ENCODE data around the gene RFFL.
"Not testable (repeated sequence)": the region's sequence is repeated elsewhere in the genome, so short reads cannot be mapped to it uniquely, and the experiment has no call there.

The RFFL gene, protein sequence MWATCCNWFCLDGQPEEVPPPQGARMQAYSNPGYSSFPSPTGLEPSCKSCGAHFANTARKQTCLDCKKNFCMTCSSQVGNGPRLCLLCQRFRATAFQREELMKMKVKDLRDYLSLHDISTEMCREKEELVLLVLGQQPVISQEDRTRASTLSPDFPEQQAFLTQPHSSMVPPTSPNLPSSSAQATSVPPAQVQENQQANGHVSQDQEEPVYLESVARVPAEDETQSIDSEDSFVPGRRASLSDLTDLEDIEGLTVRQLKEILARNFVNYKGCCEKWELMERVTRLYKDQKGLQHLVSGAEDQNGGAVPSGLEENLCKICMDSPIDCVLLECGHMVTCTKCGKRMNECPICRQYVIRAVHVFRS

DNA sequence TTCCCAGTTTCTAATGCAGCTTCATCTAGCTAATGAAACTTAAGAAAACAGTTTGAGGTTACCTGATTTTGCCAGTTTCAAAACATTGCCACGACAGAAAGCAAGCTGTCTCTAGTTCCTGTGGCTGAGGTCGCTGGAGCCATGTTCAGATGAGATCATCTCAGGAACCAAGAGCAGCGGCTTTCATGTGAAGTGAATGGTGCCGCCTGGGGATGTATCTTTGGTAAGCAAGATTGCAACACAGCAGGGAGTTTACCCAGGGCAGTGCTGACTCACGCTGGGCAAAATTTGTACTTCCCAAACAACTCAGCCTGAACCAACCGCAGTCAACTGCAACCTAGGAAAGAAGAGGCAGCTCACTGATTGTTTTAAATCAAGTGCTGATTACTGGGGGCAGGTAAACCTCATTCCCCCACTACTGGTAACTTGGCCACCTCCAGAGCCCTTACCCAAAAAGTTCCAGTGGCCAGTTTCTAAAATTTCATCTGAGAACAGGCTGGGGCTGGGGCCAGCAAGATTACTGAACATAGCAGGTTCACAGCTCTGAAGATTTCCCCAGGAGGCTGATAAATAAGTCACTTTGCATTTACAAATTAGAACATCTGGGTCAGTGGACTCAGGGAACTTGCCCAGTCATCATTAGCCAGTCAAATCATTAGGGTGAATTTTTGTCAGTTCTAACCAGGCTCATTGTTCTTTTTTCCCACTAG, at the start of gene RFFL:
Gene RFFL (minus strand): TSS at position 194 of the 710 bp plus-strand sequence. CDS start 37,154 bp downstream, outside the sequence.
- peak; percentile 74 for DNase-seq (ENCODE audit: low read depth)

DNA sequence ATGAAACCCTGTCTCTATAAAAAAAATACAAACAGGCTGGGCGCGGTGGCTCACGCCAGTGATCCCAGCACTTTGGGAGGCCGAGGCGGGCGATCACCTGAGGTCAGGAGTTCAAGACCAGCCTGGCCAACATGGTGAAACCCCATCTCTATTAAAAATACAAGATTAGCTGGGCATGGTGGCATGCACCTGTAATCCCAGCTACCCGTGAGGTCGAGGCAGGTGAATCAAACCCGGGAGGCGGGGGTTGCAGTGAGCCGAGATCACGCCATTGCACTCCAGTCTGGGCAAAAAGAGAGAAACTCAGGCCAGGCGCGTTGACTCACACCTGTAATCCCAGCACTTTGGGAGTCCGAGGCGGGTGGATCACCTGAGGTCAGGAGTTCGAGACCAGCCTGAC, 47.3 kb upstream of the RFFL start:
- not testable (repeated sequence) for DNase-seq (ENCODE audit: low read depth)

DNA sequence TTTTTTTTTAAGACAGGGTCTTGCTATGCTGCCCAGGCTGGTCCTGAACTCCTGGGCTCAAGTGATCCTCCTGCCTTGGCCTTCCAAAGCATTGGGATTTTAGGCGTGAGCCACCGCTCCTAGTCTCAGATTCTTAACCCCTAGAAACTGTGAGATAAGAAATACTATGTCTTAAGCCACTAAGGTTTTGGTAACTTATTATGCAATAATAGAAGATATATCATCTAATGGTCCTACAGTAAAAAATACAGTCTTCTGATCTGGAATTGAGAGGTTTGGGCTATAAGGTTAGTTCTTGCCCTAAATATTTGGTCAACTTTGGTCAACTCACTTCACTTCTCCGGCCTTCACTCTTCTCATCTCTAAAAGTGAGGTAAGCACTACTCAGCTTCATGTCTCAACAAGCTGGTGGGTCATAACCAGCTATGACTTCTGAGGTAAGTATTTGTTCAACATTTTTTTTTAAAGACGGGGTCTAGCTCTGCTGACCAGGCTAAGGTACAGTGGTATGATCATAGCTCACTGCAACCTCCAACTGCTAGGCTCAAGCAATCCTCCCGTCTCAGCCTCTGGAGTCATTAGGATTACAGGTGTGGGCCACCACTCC, 41.4 kb upstream of the RFFL start:
- no peak for DNase-seq (ENCODE audit: low read depth)

DNA sequence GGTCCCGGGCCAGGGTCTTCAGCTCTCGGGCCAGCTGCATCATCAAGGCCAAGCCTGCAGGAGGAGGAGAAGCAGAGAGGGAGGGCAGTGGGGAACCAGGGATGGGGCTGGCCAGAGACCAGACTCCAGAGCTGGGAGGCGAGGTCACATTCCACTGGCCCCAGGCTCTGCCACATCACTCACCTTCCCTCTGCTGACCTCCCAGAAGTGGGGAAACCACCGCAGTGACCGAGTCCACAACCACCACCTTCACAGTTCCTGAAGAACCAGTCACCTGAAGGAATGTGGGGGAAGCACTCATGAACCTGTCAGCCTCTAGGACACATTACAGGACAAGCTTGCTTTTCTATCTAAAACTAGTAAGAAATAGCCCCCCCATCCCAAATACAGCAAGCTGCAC, 39.8 kb upstream of the RFFL start:
- DNase-seq (ENCODE audit: low read depth): no peak

DNA sequence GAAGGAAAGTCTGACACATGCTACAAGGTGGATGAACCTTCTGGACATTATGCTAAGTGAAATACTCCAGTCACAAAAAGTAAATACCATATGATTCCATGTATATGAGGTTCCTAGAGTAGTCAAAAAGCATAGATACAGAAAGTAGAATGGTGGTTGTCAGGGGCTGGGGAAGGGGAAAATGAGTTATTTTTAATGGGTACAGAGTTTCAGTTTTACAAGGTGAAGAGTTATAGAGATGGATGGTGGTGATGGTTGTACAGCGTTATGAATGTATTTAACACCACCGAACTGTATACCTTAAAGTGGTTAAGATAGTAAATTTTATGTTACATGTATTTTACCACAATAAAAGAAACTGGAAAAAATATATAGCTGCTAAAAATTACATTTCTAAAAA, 38.2 kb upstream of the RFFL start:
- DNase-seq (ENCODE audit: low read depth): no peak

DNA sequence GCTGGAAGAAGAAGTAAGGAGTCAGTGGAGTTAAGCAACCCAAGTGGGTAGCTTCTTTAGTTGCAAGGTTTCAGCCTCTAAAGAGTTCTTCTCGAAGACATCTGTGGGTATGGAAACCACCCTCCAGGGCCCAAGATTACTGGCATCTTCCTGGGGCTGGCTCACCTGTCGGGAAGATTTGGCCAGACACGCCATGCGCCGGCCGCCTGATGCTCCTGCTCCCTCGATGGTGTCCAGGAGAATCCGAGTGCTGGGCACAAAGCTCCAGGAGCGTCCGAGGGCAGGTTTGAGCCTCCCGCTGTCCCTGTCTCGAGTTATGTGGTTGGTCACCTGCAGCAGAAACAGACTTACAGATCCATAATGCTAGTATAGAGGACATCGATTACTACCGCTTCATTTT, 37.5 kb upstream of the RFFL start:
- no peak for DNase-seq (ENCODE audit: low read depth)

DNA sequence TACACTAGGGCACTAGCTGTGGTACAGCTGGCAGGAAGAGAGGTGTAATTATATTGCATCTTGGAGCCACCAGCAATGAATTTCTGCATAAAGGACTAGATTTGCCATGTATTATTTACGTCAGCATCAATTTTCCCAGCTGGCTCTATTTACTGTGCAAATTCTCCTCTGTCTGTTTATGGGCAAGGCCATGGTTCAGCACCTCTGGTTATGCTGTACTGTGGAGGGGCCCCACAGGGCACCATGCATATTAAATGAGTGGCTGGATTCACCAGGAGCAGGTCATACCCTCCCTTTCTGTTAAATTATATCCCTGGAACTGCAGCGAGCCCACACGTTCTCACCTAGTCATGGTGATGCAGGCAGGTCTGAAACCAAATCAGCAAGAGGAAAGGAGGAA, 36.4 kb upstream of the RFFL start:
- no peak for DNase-seq (ENCODE audit: low read depth)

DNA sequence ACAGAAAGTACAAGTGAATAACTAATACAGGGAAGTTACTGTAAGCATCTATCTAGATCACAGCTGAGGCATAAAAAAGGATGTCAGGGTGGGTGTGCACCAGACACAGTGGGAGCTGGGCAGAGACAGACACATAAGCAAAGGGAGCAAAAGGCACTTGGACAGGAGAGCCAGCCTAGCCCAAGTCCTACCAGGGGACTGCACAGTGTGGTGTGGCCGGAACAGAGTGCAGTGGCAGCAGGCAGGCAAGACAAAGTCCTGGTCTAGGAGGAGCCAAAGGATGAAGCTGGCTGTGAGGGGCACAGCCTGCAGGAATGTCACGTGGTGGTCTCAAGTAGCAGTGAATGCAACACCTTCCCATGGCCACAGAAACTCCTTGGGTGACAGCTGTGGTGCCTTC, 34.3 kb upstream of the RFFL start:
- no peak for DNase-seq (ENCODE audit: low read depth)

DNA sequence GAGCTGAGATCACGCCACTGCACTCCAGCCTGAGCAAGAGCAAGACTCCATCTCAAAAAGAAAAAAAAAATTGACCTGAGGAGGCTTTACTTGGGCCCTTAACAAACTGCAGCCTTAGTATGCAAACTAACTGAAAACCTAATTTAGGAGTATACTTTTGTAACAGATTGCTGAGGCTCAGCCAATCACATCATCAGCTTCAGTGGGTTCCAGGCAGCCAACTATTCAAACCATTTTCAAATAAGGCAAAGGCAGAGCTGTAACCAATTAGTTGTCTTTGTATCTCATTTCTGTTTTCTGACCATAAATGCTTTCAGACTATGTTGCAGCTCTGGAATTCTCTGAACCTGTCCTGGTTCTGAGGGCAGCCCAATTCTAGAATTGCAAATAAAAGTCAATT, 32.2 kb upstream of the RFFL start:
- DNase-seq (ENCODE audit: low read depth): no peak

DNA sequence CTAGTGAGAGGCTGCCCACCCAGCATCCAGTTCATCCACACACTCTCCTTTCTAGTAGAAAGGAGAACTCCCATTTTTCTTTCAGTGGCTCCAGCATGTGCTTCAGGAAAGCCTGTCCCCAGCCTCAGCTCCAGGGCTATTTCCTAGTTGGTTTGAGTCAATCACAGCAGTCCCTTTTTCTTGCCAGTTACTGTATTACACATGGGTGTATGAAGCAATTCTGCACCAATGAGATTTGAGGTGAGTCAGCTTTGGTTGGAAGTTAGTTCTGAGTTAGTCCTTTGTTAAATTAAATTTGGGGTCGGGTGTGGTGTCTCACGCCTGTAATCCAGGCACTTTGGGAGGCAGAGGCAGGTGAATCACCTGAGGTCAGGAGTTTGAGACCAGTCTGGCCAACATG, 31.4 kb upstream of the RFFL start:
- no peak for DNase-seq (ENCODE audit: low read depth)

DNA sequence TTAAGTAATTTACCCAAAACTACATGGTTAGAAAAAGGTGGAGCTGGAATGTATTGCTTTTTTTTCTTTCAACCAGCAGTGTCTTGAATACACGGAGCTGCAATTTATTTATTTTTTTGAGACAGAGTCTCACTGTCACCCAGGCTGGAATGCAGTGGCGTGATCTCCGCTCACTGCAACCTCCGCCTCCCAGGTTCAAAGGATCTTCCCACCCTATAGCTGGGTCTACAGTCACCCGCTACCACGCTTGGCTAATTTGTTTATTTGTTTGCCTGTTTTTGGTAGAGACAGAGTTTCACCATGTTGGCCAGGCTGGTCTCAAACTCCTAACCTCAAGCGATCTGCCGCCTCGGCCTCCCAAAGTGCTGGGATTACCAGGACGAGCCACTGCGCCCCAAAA, 27.2 kb upstream of the RFFL start:
- not testable (repeated sequence) for DNase-seq (ENCODE audit: low read depth)

DNA sequence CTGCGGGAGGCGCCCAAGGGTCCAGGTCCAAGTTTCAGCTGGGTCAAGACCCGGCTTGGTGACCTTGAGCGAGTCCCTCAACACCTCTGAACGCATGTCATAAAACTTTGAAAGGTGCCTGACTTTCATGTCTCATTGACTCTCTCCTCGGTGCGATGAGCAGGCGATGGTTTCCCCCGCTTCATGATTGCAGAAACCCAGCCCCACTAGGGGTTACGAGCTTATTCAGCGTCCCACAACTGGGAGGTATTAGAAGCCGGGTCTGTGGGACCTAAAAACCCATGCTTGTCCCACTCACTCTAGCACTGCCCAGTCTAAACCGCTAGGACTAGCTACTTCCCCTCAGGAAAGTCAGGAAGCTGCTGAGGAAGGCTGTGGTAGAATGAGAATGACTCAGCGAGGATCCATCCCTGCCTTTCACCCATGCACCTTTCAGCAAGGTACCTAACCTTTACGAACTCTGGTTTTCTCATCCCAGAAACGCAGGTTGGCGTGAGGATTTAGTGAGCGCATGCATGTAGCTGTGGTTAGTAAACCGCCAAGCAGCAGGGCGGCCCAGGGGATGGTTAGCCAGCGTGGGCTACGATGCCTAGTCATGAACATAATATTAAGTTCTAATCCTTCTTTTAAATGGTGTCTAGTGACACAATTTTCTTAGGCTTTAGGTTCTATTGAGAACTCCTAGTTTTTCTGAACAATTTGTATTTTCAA, 26.2 kb upstream of the RFFL start:
- peak; percentile 53 for DNase-seq (ENCODE audit: low read depth)

DNA sequence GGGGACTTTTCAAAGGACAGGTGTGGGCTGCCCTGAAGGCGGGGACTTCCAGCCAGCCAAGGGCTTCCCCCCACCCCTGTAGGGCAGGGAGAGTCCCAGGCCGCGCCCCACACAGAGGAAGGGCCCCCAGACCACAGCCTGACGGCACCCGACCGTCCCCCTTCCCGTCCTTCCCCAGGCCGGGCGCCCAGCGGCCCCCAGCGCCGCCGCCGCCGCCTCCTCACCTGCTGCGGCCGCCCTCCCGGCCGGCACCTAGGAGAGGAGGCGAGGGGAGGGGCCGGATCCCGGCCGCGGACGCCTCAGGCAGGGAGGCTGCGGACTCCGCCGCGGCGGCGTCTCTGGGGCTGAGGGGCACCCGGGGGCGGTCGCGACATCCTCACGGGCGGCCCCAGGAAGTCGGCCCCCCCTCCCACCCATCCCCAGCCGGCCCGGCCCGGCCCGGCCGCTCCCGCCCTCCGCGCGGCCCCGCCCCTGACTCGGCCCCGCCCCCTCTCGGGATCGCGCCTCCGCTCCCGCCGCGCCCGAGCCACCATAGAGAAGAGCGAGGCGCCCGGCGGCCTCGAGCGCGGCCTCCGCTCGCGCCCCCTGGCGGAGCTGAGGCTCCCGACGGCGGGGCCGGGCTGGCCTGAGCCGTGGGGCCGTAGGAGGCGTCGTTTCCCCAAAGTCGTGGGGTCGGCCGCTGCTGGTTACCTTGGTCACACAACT, 25.5 kb upstream of the RFFL start:
- DNase-seq (ENCODE audit: low read depth): peak; percentile 68

DNA sequence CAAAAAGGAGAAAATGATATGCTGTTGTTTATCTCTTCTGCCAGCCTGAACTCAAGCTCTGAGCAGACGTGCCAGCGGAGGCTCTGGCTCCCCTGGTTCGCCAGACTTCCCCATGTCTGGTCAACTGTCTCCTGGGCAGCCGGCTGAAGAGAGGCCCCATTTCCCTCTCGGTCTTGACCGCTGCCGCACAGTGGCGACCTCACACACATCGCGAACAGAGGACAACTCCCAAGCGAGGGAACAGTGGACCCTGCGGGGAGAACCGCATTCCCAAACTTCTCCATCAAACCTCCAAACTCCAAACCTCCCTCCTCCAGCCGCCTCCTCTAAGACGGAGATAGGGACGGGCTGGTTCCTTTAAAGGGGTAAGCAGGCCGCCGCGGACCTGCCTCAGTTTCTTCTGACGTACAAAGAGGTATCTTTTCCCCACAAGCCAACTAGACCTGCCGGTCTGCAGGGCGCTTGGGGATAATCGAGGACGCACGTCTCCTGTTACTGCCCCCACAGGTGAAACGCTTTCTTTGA, 24.9 kb upstream of the RFFL start:
- peak; percentile 59 for DNase-seq (ENCODE audit: low read depth)

DNA sequence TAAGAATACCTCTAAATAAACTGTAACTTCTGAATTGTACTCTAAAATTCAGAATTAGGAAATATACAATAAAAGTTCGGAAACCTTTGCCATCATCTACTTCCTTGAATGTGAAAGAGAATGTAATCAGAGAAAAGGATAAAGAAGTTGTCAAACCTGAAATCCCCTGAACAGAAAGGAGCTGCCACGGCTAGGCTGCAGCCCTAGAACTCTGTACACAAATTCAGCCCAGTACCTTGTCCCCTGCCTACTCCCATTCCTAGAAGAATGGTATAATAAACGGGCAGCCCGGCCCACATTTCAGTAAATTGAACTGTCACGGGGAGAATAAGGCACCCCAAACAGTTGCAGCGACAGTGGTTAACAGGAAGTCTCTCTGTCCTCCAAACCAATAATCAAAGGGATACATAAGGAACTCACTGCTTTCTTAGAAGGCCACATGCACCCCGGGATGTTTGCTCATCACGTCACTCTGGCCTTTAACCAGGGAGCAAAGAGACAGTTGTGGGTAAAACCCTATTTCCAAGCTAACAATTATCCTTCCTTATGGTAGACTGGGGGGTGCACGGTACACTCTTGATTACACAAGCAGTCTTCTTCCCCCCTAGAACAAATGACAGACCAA, 24.3 kb upstream of the RFFL start:
- peak; percentile 26 for DNase-seq (ENCODE audit: low read depth)

DNA sequence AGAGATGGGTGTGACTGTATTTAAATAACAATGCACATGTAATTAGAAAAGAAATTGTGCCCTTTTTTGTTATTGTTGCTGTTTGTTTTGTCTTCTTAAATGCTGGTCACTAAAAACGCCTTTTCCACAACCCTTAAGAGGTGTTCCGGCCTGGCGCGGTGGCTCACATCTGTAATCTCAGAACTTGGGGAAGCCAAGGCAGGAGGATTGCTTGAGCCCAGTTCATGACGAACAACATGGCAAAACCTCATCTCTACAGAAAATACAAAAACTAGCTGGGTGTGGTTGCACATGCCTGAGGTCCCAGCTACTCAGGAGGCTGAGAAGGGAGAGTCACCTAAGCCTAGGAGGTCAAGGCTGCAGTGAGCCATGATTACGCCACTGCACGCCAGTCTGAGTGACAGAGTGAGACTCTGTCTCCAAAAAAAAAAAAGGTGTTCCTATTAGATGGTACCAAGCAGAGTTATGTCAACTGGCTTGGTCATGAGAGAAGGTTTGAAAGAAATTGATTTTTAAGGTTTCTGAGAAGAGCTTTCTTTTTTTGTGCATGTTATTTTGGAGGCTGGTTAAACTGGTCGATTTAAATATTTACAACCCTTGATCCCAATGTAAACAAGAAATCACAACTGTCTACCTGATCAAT, 23.5 kb upstream of the RFFL start:
- DNase-seq (ENCODE audit: low read depth): no peak

DNA sequence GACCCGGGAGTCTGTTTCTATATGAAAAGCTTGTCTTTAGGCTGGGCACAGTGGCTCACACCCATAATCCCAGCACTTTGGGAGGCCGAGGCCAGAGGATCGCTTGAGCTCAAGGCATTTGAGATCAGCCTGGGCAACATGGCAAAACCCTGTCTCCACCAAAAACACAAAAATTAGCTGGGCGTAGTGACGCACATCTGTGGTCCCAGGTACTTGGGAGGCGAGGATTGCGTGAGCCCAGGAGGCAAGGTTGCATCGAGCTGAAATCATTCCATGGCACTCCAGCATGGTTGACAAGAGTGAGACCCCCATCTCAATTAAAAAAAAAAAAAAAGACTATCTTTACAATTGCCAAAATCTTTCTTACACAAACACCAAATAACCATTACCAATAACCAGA, 22.7 kb upstream of the RFFL start:
- no peak for DNase-seq (ENCODE audit: low read depth)

DNA sequence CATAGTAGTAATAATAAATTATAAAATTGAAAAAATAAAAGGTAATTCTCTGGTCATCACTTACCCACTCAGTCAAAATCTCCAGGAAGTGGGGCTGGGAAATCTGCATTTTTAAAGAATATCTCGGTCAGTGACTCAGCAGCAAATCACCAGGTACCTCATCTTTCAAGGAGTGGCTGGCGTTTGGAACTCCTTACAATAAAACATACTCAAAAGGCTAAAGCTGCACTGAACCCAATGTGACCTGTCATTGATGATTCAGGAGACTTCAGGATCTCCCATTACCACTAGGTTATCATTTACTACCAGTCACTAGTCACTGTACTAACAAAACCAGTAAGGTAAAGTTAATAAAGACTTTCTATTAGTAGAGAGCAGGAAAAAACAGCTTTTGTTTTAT, 21.5 kb upstream of the RFFL start:
- DNase-seq (ENCODE audit: low read depth): no peak

DNA sequence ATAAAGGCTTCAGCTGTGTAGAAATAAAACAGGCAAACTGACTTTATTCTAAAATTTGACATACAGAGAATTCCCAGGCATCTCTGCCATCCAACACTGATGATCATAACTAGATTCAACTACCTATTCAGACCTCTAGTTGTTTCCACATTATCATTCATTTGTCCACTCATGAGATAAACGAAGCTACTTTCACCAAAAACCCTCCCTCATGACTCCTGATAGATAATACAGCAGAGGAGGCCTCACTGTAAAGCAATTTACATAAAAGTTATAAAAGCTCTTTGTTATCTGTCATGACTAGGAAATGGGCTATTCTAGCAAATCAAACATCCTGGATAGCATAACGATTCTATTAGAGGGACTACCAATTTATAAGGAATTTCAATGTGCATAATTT, 19.6 kb upstream of the RFFL start:
- no peak for DNase-seq (ENCODE audit: low read depth)

DNA sequence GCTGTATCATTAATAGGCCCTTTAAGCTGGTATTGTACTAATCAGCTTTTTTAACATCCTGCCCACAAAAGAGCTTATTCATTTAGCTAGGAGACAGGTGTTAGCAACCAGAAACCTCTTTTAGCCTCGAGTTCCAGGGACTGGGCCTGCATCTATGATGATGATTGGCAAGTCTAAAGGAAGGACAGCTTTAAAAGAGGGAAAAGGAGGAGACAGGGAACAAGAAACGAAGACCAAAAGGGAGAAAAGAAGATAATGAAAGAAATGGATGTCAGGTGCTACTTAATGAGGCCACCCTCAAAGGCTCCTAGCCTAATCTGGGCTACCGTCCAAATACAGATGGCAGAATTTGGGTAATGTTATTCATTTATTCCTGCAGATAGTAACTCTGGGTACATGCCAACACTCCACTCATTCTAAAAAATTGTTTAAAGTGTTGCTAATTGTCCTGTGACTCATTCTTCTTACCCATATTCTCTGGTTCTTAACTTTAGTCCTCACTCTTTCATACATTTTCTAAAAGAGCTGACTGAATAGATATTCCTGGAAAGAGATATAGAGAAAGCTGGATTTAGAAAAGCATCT, 18.7 kb upstream of the RFFL start:
- DNase-seq (ENCODE audit: low read depth): no peak

Data from CMK (cell line).